HG02938 (cell line): ENCODE results near the gene SKIC2.
"Not testable (repeated sequence)": the region's sequence is repeated elsewhere in the genome, so short reads cannot be mapped to it uniquely, and the experiment has no call there.

Experiments used
- ATAC-seq: cut with Tn5 transposase; IDR thresholded peaks from one replicate; pipeline ENCODE4 v1.9.1; 2021; ENCODE audit warnings: mild to moderate bottlenecking, moderate library complexity; ENCODE audit not compliant: unreplicated experiment

The SKIC2 gene

GRCh38 chr6:31968791-31969711 is 10.1 kb downstream of the SKIC2 start:
- no peak for ATAC-seq

GRCh38 chr6:31969712-31970603 is 11.0 kb downstream of the SKIC2 start:
- no peak for ATAC-seq

GRCh38 chr6:31970604-31971271 is 11.8 kb downstream of the SKIC2 start:
- ATAC-seq: no peak

- no peak for ATAC-seq
These were observed 12.5 kb downstream of the SKIC2 start for GRCh38 chr6:31971279-31971992.

- peak; percentile 85 for ATAC-seq
These were observed 13.2 kb downstream of the SKIC2 start, which contains the start of gene DXO for GRCh38 chr6:31971993-31972708. TSS of gene DXO (minus strand) at chr6:31972138. CDS start at chr6:31971675, 463 bp downstream.

GRCh38 chr6:31972709-31973350 is 13.9 kb downstream of the SKIC2 start:
- ATAC-seq: no peak

- not testable (repeated sequence) for ATAC-seq
These were observed 17.1 kb downstream of the SKIC2 start for GRCh38 chr6:31976065-31976464.

GRCh38 chr6:31977816-31978431 is 18.9 kb downstream of the SKIC2 start:
- no peak for ATAC-seq

GRCh38 chr6:31978831-31979230 is 19.9 kb downstream of the SKIC2 start:
- ATAC-seq: no peak

GRCh38 chr6:31979238-31979898 is 20.4 kb downstream of the SKIC2 start:
- ATAC-seq: no peak

GRCh38 chr6:31980195-31980876 is 21.4 kb downstream of the SKIC2 start:
- ATAC-seq: not testable (repeated sequence)

- ATAC-seq: not testable (repeated sequence)
These were observed 22.0 kb downstream of the SKIC2 start for GRCh38 chr6:31980998-31981397.

- ATAC-seq: not testable (repeated sequence)
These were observed 22.8 kb downstream of the SKIC2 start, which contains the start of gene C4A for GRCh38 chr6:31981744-31982143. TSS of gene C4A (plus strand) at chr6:31982057. CDS start at chr6:31982108, 51 bp downstream.

GRCh38 chr6:31989363-31989762 is 30.4 kb downstream of the SKIC2 start:
- ATAC-seq: not testable (repeated sequence)

GRCh38 chr6:31994421-31994820 is 35.4 kb downstream of the SKIC2 start:
- ATAC-seq: not testable (repeated sequence)

GRCh38 chr6:31996385-31996784 is 37.4 kb downstream of the SKIC2 start:
- not testable (repeated sequence) for ATAC-seq

GRCh38 chr6:32002546-32003268 is 43.7 kb downstream of the SKIC2 start:
- ATAC-seq: not testable (repeated sequence)
